Hepatocyte (in vitro differentiated cells): ENCODE measurements around the gene NPHS2. TPM values are rescaled to one million over a fixed set of nuclear protein-coding genes. Genes with fewer than 3 reads are reported as not detected.

Source experiments
- DNase-seq: peaks from one replicate; pipeline ENCODE4 v3.0.0-alpha.2; 2016; ENCODE audit warnings: low spot score
- H2AFZ ChIP-seq: fragments of 200-600 bp; sonication (generic); 2 replicates; pipeline ENCODE4 v1.6.0; 2016; ENCODE audit warnings: antibody characterized with exemption, mild to moderate bottlenecking
- H3K27ac ChIP-seq: fragments of 200-600 bp; sonication (generic); 2 replicates; pipeline ENCODE4 v1.5.1; 2016; ENCODE audit warnings: mild to moderate bottlenecking
- H3K27me3 ChIP-seq: fragments of 200-600 bp; sonication (generic); 2 replicates; pipeline ENCODE4 v1.6.1; 2016
- H3K36me3 ChIP-seq: fragments of 200-600 bp; sonication (generic); replicated peaks from 2 replicates; pipeline ENCODE4 v1.5.1; 2016; ENCODE audit warnings: low read depth; ENCODE audit not compliant: insufficient read depth
- H3K4me1 ChIP-seq: fragments of 200-600 bp; sonication (generic); 2 replicates; pipeline ENCODE4 v1.5.1; 2016; ENCODE audit warnings: mild to moderate bottlenecking, moderate library complexity; ENCODE audit not compliant: insufficient read depth
- H3K4me2 ChIP-seq: fragments of 200-600 bp; sonication (generic); 2 replicates; pipeline ENCODE4 v1.6.0; 2016
- H3K4me3 ChIP-seq: fragments of 200-600 bp; sonication (generic); 2 replicates; pipeline ENCODE4 v1.5.1; 2016; ENCODE audit warnings: mild to moderate bottlenecking
- H3K79me2 ChIP-seq: fragments of 200-600 bp; sonication (generic); 2 replicates; pipeline ENCODE4 v1.6.0; 2017; ENCODE audit warnings: mild to moderate bottlenecking
- H3K9me2 ChIP-seq: fragments of 200-600 bp; sonication (generic); replicated peaks from 2 replicates; pipeline ENCODE4 v1.6.0; 2017; ENCODE audit warnings: mild to moderate bottlenecking; ENCODE audit not compliant: insufficient read depth
- H3K9me3 ChIP-seq: fragments of 200-600 bp; sonication (generic); 2 replicates; pipeline ENCODE4 v1.5.1; 2016; ENCODE audit warnings: low read depth, mild to moderate bottlenecking
- H4K20me1 ChIP-seq: fragments of 200-600 bp; sonication (generic); 2 replicates; pipeline ENCODE4 v1.6.0; 2016; ENCODE audit warnings: mild to moderate bottlenecking; ENCODE audit not compliant: insufficient read depth, poor library complexity, severe bottlenecking
- EZH2 ChIP-seq: fragments of 200-600 bp; sonication (generic); IDR thresholded peaks from 2 replicates; pipeline ENCODE4 v1.6.1; 2016; ENCODE audit warnings: antibody characterized with exemption, mild to moderate bottlenecking, borderline replicate concordance
- EZH2phosphoT487 ChIP-seq: fragments of 200-600 bp; sonication (generic); IDR thresholded peaks from one replicate; pipeline ENCODE4 v1.6.1; 2018; ENCODE audit warnings: antibody characterized with exemption, mild to moderate bottlenecking, low read depth, moderate library complexity; ENCODE audit not compliant: unreplicated experiment, severe bottlenecking
- WGBS: methylation state at CpG from one replicate; pipeline ENCODE4 v1.1.6; 2016; ENCODE audit warnings: low lambda C conversion rate; ENCODE audit errors: missing lambda C conversion rate; 5-methylcytosine and 5-hydroxymethylcytosine counted together
- polyA plus RNA-seq: library from polyadenylated mRNA; unstranded; fragments of >200 nt; fragmentation: Nextera tagmentation; extraction: Ambion mirVana; gene quantifications from 2 replicates; pipeline ENCODE4 v1.2.1, GENCODE V29; 2016
- small RNA-seq: library from RNA; depleted of rRNA; stranded (forward); fragments of <200 nt; gene quantifications from one replicate; pipeline ENCODE3, GENCODE V24; 2014
- total RNA-seq: library from RNA; depleted of rRNA; stranded (reverse); fragments of >200 nt; gene quantifications from 2 replicates; pipeline ENCODE4 v1.2.3, GENCODE V29; 2014
- TF ChIP-seq, protein P1 (sequence below): fragments of 200-600 bp; sonication (generic); IDR thresholded peaks from 2 replicates; pipeline ENCODE4 v1.5.1; 2016; ENCODE audit warnings: antibody characterized with exemption, mild to moderate bottlenecking; ENCODE audit not compliant: poor library complexity

Gene NPHS2
- total and polyA plus RNA-seq, 2 experiments from 2014 or later = not detected

DNA sequence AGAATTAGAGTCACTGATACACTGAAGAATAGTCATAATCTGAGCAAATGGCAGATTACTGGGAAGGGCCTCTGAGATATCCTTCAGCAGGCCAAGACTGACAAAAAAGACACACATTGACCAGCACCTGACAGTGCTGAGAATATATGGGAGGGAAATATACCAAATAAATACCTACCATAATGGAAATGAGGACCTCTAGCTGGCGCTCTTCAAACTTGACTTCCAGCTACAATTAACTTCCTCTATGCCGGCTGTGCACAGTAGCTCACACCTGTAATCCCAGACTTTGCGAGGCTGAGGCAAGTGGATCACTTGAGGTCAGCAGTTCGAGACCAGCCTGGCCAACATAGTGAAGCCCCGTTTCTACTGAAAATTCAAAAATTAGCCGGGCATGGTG is 69.5 kb downstream of the NPHS2 start:
- Histone ChIP-seq H3K79me2 (no peaks in the 10 kb centered on the region), H2AFZ (no peak overlapping the region), H3K4me1 (no peaks in the 10 kb centered on the region), H3K4me3 (no peak overlapping the region), H3K27me3 (no peaks in the 10 kb centered on the region), H3K9me3 (no peaks in the 10 kb centered on the region), H3K4me2 (no peak overlapping the region), H4K20me1 (no peaks in the 10 kb centered on the region), H3K36me3 (no peaks in the 10 kb centered on the region), H3K27ac (no peak overlapping the region), H3K9me2 (no peaks in the 10 kb centered on the region)
- TF ChIP-seq EZH2 (no peak), EZH2phosphoT487 (no peak)
- TF ChIP-seq, protein P1, sequence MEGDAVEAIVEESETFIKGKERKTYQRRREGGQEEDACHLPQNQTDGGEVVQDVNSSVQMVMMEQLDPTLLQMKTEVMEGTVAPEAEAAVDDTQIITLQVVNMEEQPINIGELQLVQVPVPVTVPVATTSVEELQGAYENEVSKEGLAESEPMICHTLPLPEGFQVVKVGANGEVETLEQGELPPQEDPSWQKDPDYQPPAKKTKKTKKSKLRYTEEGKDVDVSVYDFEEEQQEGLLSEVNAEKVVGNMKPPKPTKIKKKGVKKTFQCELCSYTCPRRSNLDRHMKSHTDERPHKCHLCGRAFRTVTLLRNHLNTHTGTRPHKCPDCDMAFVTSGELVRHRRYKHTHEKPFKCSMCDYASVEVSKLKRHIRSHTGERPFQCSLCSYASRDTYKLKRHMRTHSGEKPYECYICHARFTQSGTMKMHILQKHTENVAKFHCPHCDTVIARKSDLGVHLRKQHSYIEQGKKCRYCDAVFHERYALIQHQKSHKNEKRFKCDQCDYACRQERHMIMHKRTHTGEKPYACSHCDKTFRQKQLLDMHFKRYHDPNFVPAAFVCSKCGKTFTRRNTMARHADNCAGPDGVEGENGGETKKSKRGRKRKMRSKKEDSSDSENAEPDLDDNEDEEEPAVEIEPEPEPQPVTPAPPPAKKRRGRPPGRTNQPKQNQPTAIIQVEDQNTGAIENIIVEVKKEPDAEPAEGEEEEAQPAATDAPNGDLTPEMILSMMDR = no peak
- no peak for DNase-seq
- WGBS = 95% methylated on average over 6 of the region's 6 CpGs

Small RNA genes within 50 kb of the gene (small RNA-seq; reads per million reads assigned to genes)
- gene RNU5F-2P = not detected

Other genes starting within 250 kb of the NPHS2 start
- gene AXDND1, start 210.0 kb downstream of the NPHS2 start, total RNA-seq = 0.13 TPM in 1 of 2 replicates, not detected in the other
- gene AXDND1, start 210.0 kb downstream of the NPHS2 start, polyA plus RNA-seq = 0.27 and 0.90 TPM in 2 replicates
- gene TDRD5, start 15.9 kb upstream of the NPHS2 start, total RNA-seq = not detected in 2 replicates
- gene TDRD5, start 15.9 kb upstream of the NPHS2 start, polyA plus RNA-seq = not detected in 2 replicates
- gene FAM163A, start 167.3 kb upstream of the NPHS2 start, total RNA-seq = 0.12 and 0.43 TPM in 2 replicates
- 0.87 and 2.2 TPM in 2 replicates for gene FAM163A, start 167.3 kb upstream of the NPHS2 start, polyA plus RNA-seq